Endometrial microvascular endothelial cells (primary cell): ENCODE results near the gene PRSS22. TPM values are rescaled to one million over a fixed set of nuclear protein-coding genes. Genes with fewer than 3 reads are reported as not detected.

Source experiments
- in situ Hi-C: cut with HindIII; loops from 2 replicates; pipeline ENCODE4 v1.10.0; 2017; ENCODE audit warnings: low sequenced_read_pairs, low pct_unique_long_range_greater_than_20kb; ENCODE audit errors: inconsistent ontology term
- total RNA-seq: library from RNA; depleted of rRNA; stranded (reverse); fragments of >200 nt; gene quantifications from one replicate; pipeline ENCODE4 v1.2.3, GENCODE V29; 2015; ENCODE audit errors: inconsistent ontology term

PRSS22 gene
- total RNA-seq, 1 donor from 2014 or later = not detected

GRCh38 chr16:2820836-2821486 lies 37.0 kb downstream of the PRSS22 start:
- in situ Hi-C loops = no loop called here

DNA sequence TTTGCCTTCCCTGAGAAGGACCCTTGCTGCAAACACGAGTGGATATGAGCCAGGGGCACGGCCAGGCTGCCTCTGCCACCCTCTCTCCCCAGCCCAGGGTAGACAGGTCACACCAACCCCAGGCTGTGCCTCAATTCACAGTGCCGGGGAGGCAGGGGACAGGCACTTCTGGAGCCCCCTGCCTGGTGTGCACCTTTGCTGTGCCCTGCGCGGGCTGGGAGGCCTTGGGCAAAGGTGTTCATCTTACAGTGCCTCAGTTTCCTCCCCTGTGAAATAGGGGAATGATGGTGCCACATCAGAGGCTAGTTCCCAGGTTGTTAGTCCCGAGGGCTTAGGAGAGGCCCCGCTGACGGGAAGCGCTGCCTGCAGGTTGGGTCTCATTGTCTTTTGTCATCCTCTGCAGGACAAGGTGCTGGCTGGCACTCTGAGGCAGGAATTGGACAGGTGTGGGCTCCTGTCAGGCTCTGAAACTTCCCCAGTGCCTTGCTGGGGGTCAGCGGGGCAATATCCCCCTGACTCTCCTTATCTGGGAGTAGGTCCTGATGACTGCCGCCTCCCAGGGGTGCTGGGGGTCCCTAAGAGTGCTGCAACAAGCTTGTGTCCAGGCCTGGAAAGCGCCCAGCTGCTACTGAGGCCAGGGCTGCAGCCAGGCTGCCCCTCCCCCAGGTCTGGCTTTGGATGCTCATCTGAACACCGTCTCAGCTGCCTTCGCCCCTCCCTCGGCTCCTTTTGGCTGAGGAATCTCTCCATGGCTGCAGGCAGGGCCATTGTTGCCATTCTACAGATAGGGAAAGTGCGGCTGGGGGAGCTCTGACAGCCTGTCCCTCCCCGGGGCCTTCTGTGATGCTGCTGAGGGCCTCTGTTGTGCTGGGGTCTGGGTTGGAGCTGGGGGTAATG lies 37.8 kb downstream of the PRSS22 start:
- in situ Hi-C loops = no loop called here

DNA sequence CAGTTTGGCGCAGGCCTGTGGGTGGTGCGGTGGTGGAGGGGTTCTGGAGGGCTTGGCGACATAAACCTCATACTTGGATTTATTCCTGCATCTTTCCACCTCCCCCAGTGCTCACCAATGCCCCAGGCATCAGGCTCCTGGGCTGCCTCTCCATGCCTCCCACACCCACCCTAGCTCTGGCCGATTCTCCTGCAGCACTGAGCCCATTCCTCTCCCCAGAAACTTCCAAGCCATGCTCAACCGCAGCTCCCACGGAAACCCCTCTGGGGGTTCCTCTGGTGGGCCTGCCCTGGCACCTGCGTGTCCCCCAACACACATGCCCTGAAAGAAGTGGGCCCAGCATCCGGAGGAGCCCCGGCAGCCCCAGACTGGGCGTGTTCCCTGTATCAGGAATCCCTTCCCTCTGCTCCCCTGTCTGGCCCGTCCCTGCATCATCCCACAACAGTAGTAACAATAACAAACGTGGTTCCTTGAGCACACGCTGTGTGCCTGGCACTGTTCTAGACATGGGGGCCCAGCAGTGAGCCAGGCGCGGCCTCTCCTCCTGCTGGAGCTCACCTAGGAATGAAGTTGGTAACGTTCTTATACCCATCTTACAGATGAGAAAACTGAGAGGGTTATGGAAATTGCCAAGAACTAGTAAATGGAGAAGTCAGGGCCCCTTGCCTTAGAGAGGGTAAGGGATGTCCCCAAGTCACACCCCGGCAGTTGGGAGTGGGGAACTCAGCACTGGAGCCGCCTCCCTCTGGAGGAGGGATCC lies 38.6 kb downstream of the PRSS22 start:
- in situ Hi-C loops = no loop called here

GRCh38 chr16:2818272-2818876 lies 39.6 kb downstream of the PRSS22 start:
- in situ Hi-C loops = no loop called here

GRCh38 chr16:2817340-2818271 lies 40.4 kb downstream of the PRSS22 start:
- in situ Hi-C loops = no loop called here

DNA sequence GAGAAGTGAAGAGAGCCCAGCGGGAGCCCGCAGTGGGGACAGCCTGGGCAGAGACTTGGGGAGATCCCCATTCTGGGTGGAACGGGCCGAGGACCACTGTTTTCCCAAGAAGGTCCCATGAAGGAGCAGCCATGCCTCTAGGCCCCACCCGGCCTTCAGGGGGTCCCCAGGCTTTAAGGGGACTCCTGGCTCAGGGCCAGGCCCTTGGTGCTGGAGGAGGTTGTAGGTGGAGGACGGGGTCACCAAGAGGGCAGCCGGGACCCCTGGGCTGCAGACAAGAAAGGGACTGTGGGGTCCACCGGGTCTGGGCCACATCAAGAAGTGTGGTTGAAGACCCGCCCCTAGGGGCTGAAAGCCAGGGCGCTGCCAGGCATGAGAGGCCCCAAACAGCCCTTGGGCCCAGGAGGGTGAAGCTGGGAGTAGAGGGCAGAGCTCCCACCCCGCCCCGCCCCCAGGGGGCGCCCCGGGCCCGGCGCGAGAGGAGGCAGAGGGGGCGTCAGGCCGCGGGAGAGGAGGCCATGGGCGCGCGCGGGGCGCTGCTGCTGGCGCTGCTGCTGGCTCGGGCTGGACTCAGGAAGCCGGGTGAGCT lies 41.1 kb downstream of the PRSS22 start, which contains the start of gene PRSS21:
TSS of gene PRSS21 (plus strand) at position 487 of the 589 bp plus-strand sequence. CDS start at position 519, 32 bp downstream.
- in situ Hi-C loops = no loop called here

DNA sequence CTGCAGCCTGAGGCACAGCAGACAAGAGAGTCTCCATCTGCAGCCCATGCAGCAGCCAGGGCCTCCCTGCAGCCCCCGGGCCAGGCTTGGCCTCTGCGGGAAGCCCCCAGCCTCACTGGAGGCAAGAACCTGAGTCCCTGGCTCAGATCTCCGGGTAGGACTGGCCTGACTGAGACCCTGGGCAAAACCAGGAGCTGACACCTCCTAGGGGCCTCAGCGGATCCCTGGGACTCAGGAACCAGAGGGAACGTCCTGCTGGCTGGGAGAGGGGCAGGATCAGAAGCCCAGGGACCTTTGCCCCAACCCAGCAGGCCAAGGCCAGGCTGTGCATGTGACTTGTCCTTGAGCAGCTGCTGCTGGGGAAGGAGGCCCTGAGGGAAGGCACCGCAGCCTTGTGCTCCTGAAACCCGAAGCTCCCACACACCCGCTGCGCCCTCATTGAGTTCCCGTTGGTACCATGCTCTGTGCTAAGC lies 42.6 kb downstream of the PRSS22 start:
- in situ Hi-C loops = no loop called here

- in situ Hi-C loops = no loop called here
Measured at GRCh38 chr16:2814551-2815298, 43.2 kb downstream of the PRSS22 start.

DNA sequence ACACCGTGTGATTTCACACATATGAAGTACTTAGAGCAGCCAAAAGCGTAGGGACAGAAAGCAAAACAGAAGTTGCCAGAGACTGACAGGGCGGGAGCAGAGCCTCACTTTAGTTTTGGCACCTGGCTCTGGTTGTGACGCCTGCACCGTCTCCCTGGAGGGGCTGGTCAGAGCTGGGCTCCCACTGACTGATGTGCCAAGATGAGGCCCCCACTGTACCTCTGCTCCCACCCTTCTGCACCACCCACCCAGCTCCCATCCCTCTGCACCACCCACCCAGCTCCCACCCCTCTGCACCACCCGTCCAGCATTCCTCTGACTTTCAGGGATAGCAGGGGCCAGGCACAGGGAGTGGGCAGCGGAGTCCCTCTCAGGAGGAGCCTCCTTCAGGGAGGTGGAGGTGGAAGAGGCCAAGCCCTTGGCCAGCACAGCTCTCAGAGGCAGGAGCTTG lies 44.2 kb downstream of the PRSS22 start:
- in situ Hi-C loops = no loop called here

- in situ Hi-C loops = no loop called here
Measured at GRCh38 chr16:2811703-2812471, 46.1 kb downstream of the PRSS22 start.

DNA sequence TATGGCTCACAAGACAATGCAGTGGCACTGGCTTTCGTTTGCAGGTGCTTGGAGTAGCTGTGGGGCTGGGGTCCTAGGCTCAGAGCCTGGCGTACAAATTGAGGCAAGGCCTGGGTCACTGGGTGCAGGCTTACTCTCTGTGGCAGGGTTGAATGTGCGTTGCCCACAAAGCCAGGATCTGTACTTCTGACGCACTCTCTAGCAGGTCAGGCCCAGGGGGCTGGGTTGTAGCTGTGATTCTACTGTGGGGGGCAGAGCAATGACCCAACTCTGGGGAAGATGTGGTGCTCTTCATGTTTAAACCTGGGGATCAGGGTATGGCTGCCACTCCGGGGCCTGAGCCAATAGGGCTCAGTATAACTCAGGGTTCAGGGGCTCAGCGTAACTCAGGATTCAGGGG lies 47.3 kb downstream of the PRSS22 start:
- in situ Hi-C loops = no loop called here

DNA sequence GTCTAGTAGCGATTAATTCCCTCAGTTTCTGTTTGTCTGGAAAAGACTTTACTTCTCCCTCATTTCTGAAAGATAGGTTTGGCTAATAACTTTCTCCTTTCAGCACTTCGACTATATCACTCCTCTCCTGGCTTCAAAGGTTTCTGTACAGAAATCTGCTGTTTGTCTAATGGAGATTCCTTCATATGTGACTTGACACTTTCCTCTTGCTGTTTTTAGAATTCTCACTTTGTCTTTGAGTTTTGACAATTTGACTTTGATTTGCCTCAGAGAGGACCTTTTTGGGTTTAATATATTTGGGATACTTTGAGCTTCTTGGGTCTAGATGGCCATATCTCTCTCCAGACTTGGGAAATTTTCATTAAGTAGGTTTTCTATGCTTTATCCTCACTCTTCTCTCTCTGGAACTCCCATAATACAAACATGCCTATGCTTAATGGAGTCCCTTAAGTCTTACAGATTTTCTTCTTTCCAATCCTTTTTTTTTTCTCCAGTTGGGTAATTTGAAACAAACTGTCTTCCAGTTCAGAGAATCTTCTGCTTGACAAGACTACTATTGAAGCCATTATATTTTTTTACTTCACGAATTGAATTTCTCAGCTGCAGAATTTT lies 48.7 kb downstream of the PRSS22 start:
- in situ Hi-C loops = no loop called here

- in situ Hi-C loops = no loop called here
Measured at GRCh38 chr16:2808181-2808580, 49.8 kb downstream of the PRSS22 start.

DNA sequence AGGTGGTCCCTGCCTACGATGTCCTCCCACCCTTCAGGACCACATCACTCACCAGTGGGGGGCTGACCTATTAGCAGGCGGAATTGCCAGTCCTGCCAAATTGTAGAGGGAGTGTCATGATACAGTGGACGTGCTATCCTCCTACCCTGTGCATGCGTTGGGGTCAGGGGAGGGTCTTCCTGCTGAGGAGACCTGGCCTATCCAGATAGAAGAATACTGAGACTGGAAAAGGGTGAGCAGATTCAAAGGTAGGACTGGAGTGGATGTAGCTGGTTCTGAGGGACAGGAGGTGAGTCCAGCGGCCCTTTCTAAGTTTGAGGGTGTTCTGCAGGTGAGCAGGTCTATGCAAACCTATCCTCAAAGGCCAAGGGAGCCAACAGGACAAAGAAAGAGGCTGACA lies 51.7 kb downstream of the PRSS22 start:
- in situ Hi-C loops = no loop called here

- in situ Hi-C loops = no loop called here
Measured at GRCh38 chr16:2804728-2805127, 53.2 kb downstream of the PRSS22 start.
